Activated CD4-positive, alpha-beta T cell treated with anti-CD3 and anti-CD28 coated beads, Interleukin-2, amount 50 U/mL, for 24 hours (primary cell): ENCODE results near the gene VCAN.

Experiments used
- DNase-seq, 2 donors: peaks; one replicate each; pipeline ENCODE4 v3.0.0-alpha.2; 2020; ENCODE audit warnings: low read depth in 1 of 2, low spot score in 1 of 2

The VCAN gene

DNA sequence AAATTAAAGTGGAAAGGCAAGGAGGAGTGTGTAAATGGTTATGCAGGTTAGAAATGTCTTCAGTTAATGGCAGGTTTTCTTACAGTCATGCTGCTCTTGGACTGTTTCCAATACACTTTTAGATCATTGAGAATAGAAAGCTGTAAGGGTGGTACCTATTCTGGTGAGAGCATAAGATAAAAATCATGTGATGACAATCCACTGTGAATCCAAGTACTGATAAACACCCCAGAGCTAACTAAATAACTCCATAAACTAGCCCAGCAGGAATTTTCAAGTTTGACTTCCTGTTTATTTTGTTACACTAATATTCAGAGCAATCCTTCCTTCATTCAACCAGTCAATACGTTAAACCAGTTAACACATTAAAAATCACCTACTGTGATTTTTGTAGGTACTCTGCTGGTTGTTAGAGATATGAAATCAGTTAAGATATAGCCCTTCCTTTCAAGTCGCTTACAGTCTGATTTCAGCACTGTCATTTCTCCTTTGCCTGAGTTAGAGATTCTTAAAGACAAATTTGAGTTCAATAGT lies 22.6 kb downstream of the VCAN start:
- no peak for DNase-seq

GRCh38 chr5:83494666-83495065 lies 23.1 kb downstream of the VCAN start:
- no peak for DNase-seq

DNA sequence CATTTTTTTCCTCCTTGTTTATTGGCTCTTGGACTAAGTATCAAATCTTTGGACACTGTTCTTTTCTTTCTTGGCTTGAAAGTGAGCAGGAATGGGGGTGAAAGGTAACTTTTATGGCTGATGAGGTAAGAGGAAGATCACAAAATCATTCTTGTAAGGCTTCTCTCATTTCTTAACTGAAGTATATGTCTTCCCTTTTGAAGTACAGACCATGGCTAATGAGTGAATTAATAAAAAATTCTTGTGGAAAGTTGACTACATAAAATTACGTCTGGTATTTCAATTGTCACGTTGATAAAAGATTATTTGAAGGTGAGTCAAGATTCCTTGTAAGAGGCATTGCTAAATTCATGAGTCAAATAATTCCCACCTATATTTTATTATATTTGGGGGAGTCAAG lies 25.1 kb downstream of the VCAN start:
- no peak for DNase-seq

GRCh38 chr5:83498585-83498984 lies 27.0 kb downstream of the VCAN start:
- DNase-seq: no peak

DNA sequence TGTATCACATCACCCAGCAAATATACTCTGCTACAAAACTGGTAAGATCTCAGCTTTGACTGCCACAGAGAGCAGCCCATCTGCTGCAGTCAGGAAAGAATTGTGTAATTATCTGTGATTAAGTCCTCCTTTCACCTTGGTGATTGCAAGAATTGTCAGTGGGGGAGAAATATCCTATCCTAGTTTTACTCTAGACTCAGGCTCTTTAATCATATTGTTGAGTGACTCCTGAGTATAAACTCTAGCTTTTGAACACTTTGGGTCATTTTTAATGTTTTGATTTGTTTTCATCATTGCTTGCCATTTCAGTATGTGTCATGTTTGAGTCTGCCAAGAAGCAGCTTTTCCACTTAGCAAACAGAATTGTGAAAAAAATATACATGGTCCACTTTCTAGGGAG lies 32.1 kb downstream of the VCAN start:
- DNase-seq: no peak

GRCh38 chr5:83507431-83507830 lies 35.9 kb downstream of the VCAN start:
- DNase-seq: no peak

DNA sequence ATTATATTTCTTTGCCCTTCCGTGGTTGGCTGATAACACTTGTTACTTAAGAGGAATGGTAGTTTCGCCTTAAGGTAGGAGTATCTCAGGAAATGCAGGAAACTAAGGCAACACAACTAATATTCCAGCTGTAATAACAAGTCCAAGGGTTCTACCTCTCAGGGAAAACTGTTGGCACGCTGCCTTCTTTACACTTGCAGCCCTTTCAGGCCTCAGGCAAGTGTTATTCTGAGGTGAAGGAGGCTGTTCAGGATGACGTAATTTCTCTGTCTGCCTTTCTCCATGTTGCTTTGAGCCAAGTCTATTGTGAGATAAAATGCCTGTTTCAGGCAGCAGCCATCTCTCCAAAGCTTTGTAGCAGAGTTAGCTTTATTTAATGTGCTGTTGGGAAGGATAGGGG lies 38.0 kb downstream of the VCAN start:
- no peak for DNase-seq

GRCh38 chr5:83510260-83510659 lies 38.7 kb downstream of the VCAN start:
- DNase-seq: no peak

GRCh38 chr5:83512061-83512745 lies 40.7 kb downstream of the VCAN start:
- no peak for DNase-seq

GRCh38 chr5:83513081-83513480 lies 41.5 kb downstream of the VCAN start:
- no peak for DNase-seq

DNA sequence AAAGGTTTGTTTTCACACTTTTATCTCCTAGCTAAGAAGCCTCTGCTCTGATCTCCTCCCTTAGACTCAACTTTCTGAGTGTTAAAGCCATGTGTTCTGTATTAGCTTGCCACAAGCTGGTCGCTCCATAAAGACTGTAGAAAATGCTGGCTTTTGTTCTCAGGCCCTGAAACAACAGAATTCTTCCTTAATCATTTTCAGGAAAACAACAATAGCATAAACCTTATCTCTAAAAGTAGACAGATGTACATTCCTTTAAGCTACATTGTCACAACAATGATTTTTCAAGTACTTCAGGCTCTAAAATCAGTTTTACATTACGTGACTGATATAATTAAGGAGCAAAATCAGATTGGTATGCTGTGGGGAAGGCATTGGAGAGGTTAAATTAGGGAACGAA lies 41.9 kb downstream of the VCAN start:
- no peak for DNase-seq

GRCh38 chr5:83516377-83516776 lies 44.8 kb downstream of the VCAN start:
- DNase-seq: no peak

DNA sequence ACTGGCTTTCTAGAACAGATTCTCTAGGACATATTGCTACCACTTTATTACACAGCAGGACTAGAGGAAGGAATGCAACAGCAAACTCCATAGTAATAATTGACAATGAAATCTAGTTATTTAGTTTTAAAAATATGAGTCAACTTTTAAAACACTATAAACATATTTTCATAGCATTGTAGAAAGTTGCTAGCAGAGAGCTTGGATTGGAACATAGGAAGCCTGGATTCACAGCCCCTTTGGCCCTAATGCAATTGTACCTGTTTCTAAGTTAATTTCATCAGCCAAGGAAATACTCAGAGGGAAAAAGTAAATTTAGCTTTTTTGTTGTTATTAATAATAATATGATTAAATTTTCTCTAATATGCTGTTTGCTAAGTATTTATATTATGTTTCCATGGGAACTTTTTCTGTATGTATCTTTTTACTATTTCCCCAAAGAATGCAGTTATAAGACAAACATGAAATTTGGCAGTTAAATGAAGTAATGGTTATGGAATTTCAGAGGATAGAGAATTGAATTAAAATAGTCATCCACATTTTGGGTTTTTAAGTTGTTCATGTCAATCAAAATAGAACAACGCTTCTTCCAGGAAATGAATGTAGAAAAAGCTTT lies 45.6 kb downstream of the VCAN start:
- DNase-seq: no peak

GRCh38 chr5:83517688-83518085 lies 46.1 kb downstream of the VCAN start:
- DNase-seq: no peak

DNA sequence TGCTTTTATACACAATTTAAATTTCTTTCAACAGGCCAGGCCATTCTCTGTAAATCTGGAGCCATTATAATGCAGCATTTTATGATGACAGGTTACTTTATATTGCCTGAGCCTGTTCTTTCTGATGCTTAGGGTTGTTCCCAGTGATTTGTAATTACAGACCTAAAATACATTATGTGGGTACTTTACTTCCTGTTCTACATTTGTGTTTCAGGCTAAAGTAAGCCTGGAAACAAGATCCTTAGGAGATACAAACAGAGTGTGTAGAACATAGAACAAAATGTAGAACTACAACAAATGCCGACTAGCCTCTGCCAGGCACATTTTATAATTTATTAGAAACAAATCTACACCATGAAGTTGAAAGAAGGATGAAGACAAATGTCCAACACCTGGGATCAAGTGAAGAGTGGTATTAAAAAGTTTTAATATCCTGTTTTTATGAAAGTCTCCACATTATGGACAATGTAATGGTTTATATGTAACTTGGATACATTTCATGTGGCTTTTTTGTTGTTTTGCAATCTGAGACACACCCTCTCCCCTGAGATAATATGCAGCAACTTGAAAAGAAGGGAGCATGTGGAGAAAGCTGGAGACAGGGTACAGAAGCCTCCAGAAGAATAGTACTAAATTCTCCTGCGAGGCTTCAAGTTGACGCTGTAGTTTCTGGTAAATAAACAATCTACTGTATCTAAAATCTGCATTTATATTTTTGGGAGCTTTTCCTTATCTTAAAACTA lies 46.9 kb downstream of the VCAN start:
- no peak for DNase-seq

DNA sequence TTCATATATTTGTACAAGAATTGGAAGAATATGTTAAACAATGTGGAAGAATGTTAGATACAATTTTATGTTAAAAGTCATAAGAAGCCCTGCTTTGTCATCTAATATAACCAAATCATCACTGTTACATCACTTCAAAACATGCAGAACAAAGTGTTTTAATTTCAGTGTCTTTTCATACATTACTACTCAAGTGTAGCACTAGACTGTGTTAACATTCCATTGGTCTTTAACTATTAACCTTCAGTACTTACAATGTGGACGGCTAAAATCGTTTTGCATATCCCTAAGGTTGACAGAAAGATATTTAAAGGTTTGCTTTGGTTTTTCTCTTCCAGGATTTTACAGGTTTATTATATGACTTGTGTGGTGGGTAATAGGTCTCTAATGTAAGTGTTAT lies 50.9 kb downstream of the VCAN start:
- DNase-seq: no peak

GRCh38 chr5:83523929-83524328 lies 52.4 kb downstream of the VCAN start:
- DNase-seq: no peak

GRCh38 chr5:83524345-83524744 lies 52.8 kb downstream of the VCAN start:
- no peak for DNase-seq

DNA sequence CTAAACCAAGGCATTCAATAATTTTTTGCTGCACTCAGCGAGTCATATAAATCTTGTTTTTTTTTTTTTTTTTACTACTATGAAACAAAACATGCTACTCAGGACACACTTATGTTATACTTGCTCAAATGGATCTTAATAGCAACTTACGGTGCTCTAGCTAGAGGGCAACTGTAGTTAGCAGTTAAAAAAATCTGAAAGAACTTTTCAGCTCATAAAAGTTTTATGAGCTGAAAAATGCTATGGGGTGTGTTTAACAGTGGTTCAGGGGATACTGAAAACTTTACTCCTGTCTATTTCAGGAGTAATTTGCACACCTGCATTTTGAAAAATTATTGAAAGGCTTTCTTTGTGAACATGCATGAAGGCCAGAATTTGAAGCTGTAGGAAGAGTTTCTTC lies 53.4 kb downstream of the VCAN start:
- DNase-seq: no peak

DNA sequence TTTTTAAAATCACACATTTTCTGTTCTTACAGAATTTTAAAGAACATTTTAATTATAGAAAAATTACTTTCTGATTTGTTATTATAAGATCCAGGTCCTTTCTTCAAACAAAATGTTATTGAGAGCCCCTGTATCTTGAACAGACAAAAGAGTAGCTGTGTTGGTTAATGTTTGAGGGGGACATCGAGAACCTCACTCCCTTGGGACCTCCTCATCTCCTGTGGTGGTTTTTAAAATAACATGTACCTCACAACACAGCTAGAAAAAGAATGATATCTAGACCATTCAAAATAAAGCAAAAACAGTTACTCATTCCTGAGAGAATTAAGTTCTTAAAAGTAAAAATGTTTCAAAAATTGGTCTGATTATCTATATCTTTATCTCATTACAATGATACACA lies 54.7 kb downstream of the VCAN start:
- no peak for DNase-seq

GRCh38 chr5:83527221-83527620 lies 55.7 kb downstream of the VCAN start:
- no peak for DNase-seq

GRCh38 chr5:83527722-83528438 lies 56.3 kb downstream of the VCAN start:
- no peak for DNase-seq
